Endothelial cell of umbilical vein (primary cell): ENCODE measurements around the gene BACH2. TPM values are rescaled to one million over a fixed set of nuclear protein-coding genes. Genes with fewer than 3 reads are reported as not detected.

Source experiments
- BruUV-seq: library from RNA; stranded (reverse); fragments of 400-500 nt; replicated peaks from 2 replicates; lab custom pipeline; 2021; lab: Mats Ljungman, UMichigan
- CTCF ChIA-PET: fragments of 300-600, 350-600 bp; sonication (Branson Sonifier 250); formaldehyde crosslinking; loops from one replicate; lab custom pipeline; 2021; ENCODE audit warnings: antibody characterized with exemption, inconsistent platforms; lab: Charles Lee
- POLR2A ChIA-PET: fragments of 300-600, 350-600 bp; sonication (Branson Sonifier 250); formaldehyde crosslinking; loops from one replicate; lab custom pipeline; 2021; ENCODE audit warnings: antibody characterized with exemption, inconsistent platforms; lab: Charles Lee
- DNase-seq: peaks from one replicate; pipeline ENCODE4 v3.0.0-alpha.2; 2011; ENCODE audit warnings: low read depth, low spot score
- FAIRE-seq: peaks from 2 replicates; lab custom pipeline; 2011; peaks lifted over from hg19 to GRCh38; lab: Jason Lieb, UNC
- H2AFZ ChIP-seq: 2 replicates; pipeline ENCODE4 v1.6.0; 2012; ENCODE audit warnings: low read depth, low read length, control low read depth, inconsistent platforms
- H3K27ac ChIP-seq: 2 replicates; pipeline ENCODE4 v1.5.1; 2011; ENCODE audit warnings: low read depth, mild to moderate bottlenecking, control low read depth, low read length, moderate library complexity; ENCODE audit not compliant: insufficient read depth
- H3K27me3 ChIP-seq, 2 experiments: 2 replicates each; pipeline versions ENCODE4 v1.6.0 to v1.6.1; 2011; ENCODE audit warnings: low read length in 2 of 2, mixed read lengths in 1 of 2; ENCODE audit not compliant: control insufficient read depth in 2 of 2, insufficient read depth in 2 of 2
- H3K36me3 ChIP-seq, 2 experiments: 2 replicates in 1 of 2; 3 replicates in 1 of 2; pipeline ENCODE4 v1.5.1; 2011; ENCODE audit warnings: low read length in 2 of 2, mild to moderate bottlenecking in 1 of 2, moderate library complexity in 1 of 2; ENCODE audit not compliant: control insufficient read depth in 2 of 2, insufficient read depth in 2 of 2; ENCODE audit errors: extremely low read depth in 1 of 2
- H3K4me1 ChIP-seq: 3 replicates; pipeline ENCODE4 v1.5.1; 2011; ENCODE audit warnings: mild to moderate bottlenecking, low read length; ENCODE audit not compliant: control insufficient read depth, insufficient read depth; ENCODE audit errors: extremely low read depth
- H3K4me2 ChIP-seq: 2 replicates; pipeline ENCODE4 v1.6.1; 2011; ENCODE audit warnings: low read length, control low read depth, mixed read lengths; ENCODE audit not compliant: insufficient read depth
- H3K4me3 ChIP-seq, 3 experiments: fragments of 200-600 bp in 1 of 3; sonication (generic), shearing (Covaris generic) in 1 of 3; replicated peaks in 1 of 3; 2 replicates each; pipeline ENCODE4 v1.5.1; 2011 to 2016; ENCODE audit warnings: control low read depth in 3 of 3, low read length in 3 of 3, mild to moderate bottlenecking in 2 of 3, inconsistent platforms in 1 of 3, low read depth in 1 of 3, moderate library complexity in 1 of 3; ENCODE audit not compliant: insufficient read depth in 1 of 3
- H3K79me2 ChIP-seq: 2 replicates; pipeline ENCODE4 v1.6.0; 2012; ENCODE audit warnings: low read length, inconsistent platforms; ENCODE audit not compliant: control insufficient read depth, insufficient read depth
- H3K9ac ChIP-seq: replicated peaks from 2 replicates; pipeline ENCODE3; 2011; ENCODE audit warnings: low read length, control low read depth; ENCODE audit not compliant: insufficient read depth; ENCODE audit errors: extremely low read depth
- H3K9me1 ChIP-seq: replicated peaks from 3 replicates; pipeline ENCODE4 v1.6.0; 2011; ENCODE audit warnings: mild to moderate bottlenecking, low read length; ENCODE audit not compliant: control insufficient read depth, insufficient read depth; ENCODE audit errors: extremely low read depth
- H3K9me3 ChIP-seq: replicated peaks from 2 replicates; pipeline ENCODE4 v1.5.1; 2012; ENCODE audit warnings: low read length, inconsistent platforms; ENCODE audit not compliant: control insufficient read depth, insufficient read depth
- H4K20me1 ChIP-seq: replicated peaks from 2 replicates; pipeline ENCODE3; 2011; ENCODE audit warnings: mild to moderate bottlenecking, low read length; ENCODE audit not compliant: control insufficient read depth, insufficient read depth; ENCODE audit errors: extremely low read depth
- EZH2 ChIP-seq: IDR thresholded peaks from 2 replicates; pipeline ENCODE4 v1.6.1; 2012; ENCODE audit warnings: borderline replicate concordance, low read depth, mild to moderate bottlenecking, moderate library complexity, low read length, inconsistent platforms; ENCODE audit not compliant: severe bottlenecking
- JUN ChIP-seq: IDR thresholded peaks from 2 replicates; pipeline ENCODE4 v1.6.1; 2011; ENCODE audit warnings: borderline replicate concordance, low read depth; ENCODE audit not compliant: insufficient read length, insufficient read depth
- MYC ChIP-seq: IDR thresholded peaks from one replicate; pipeline ENCODE4 v1.6.1; 2011; ENCODE audit warnings: mild to moderate bottlenecking, low read depth, low read length
- POLR2A ChIP-seq: IDR thresholded peaks from 2 replicates; pipeline ENCODE4 v1.6.1; 2012; ENCODE audit warnings: low read depth, mild to moderate bottlenecking, control low read depth, low read length
- POLR2AphosphoS5 ChIP-seq: IDR thresholded peaks from 2 replicates; pipeline ENCODE4 v1.6.1; 2012; ENCODE audit warnings: low read depth, mild to moderate bottlenecking, control low read depth, low read length, moderate library complexity; ENCODE audit not compliant: insufficient read depth
- dilution Hi-C: fragments of 300-500 bp; cut with MboI; formaldehyde crosslinking; loops from one replicate; pipeline ENCODE4 v1.15.0; 2019; ENCODE audit warnings: low sequenced_read_pairs; ENCODE audit not compliant: extremely low pct_ligation_motif_present
- intact Hi-C: fragments of 100-400 bp; cut with micrococcal nuclease; formaldehyde crosslinking; loops from one replicate; pipeline ENCODE4 v1.10.0; 2022
- polyA plus RNA-seq, 4 experiments: library from polyadenylated mRNA; depleted of rRNA in 3 of 4; stranded (reverse) in 3 of 4; unstranded in 1 of 4; fragments of >200 nt; gene quantifications; 2 replicates each; pipeline versions ENCODE4 v1.2.1 to v1.2.3, GENCODE V29; 2011 to 2012; ENCODE audit warnings: missing spikeins in 1 of 4
- total RNA-seq: library from RNA; stranded (reverse); gene quantifications from 2 replicates; pipeline ENCODE4 v1.2.3, GENCODE V29; 2021
- TF ChIP-seq, protein P1 (sequence below): IDR thresholded peaks from 2 replicates; pipeline ENCODE4 v1.6.1; 2011; ENCODE audit not compliant: insufficient read depth, insufficient read length

BACH2 gene
- total and polyA plus RNA-seq, 2 donors (not counting 3 experiments of a cell fraction or from before 2014, with no cell fraction given) = 1.7 to 5.6 TPM

DNA sequence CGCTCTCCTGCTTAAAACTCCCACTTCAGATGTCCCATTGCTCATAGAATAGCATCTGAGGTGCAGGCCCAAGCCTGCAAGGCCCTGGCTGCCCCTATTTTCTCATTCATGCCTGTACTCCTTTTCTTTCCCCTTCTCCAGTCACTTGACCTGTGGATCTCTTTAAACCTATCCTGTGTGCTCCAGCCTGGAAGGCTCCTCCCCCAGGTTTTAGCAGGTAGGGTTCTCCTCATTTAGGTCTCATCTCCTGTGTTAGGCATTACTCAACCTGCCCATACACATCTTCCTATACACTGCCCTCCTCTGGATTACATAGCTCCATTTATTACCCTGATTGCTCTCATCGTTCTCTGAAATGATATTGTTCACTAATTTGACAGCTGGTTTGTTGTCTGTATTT, 185.3 kb downstream of the BACH2 start:
- FAIRE-seq (no peak), DNase-seq (no peak)
- Histone ChIP-seq H3K4me2 (no peak overlapping the region), H3K27ac (no peak overlapping the region), H2AFZ (no peak overlapping the region), H3K27me3 (no peaks in the 10 kb centered on the region), H3K9me3 (no peaks in the 10 kb centered on the region), H3K4me3 (no peak overlapping the region), H3K9ac (no peak overlapping the region), H4K20me1 (no peaks in the 10 kb centered on the region), H3K9me1 (no peaks in the 10 kb centered on the region), H3K79me2 (no peaks in the 10 kb centered on the region), H3K4me1 (no peaks in the 10 kb centered on the region), H3K36me3 (no peaks in the 10 kb centered on the region)
- CTCF ChIA-PET = no interaction called here
- POLR2A ChIA-PET = no interaction called here
- dilution Hi-C loops = no loop called here
- TF ChIP-seq POLR2AphosphoS5 = no peak
- TF ChIP-seq EZH2 = no peak
- TF ChIP-seq, protein P1, sequence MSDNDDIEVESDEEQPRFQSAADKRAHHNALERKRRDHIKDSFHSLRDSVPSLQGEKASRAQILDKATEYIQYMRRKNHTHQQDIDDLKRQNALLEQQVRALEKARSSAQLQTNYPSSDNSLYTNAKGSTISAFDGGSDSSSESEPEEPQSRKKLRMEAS = no peak
- no peak for TF ChIP-seq MYC
- TF ChIP-seq JUN = no peak
- no TSS peak for BruUV-seq
- intact Hi-C loops = no loop called here

GRCh38 chr6:90110971-90111370, 185.7 kb downstream of the BACH2 start:
- no TSS peak for BruUV-seq
- no peaks in the 10 kb centered on the region for H4K20me1 ChIP-seq
- no peaks in the 10 kb centered on the region for H3K9me1 ChIP-seq
- H3K4me1 ChIP-seq = no peaks in the 10 kb centered on the region
- no peak overlapping the region for H3K27ac ChIP-seq
- POLR2A ChIA-PET = no interaction called here
- no peak for FAIRE-seq
- no peaks in the 10 kb centered on the region for H3K79me2 ChIP-seq
- H3K4me3 ChIP-seq = no peak overlapping the region
- H3K27me3 ChIP-seq = no peaks in the 10 kb centered on the region
- no peak overlapping the region for H3K4me2 ChIP-seq
- intact Hi-C loops = no loop called here
- H3K36me3 ChIP-seq = no peaks in the 10 kb centered on the region
- TF ChIP-seq POLR2A = no peak
- TF ChIP-seq, protein P1 = no peak
- H3K9me3 ChIP-seq = no peaks in the 10 kb centered on the region
- H3K9ac ChIP-seq = no peak overlapping the region
- dilution Hi-C loops = no loop called here
- no peak for DNase-seq
- CTCF ChIA-PET = no interaction called here
- no peak overlapping the region for H2AFZ ChIP-seq
